GM18861 (cell line): ENCODE results near the gene CNDP2.
"Not testable (repeated sequence)": the region's sequence is repeated elsewhere in the genome, so short reads cannot be mapped to it uniquely, and the experiment has no call there.

Experiments used
- ATAC-seq: cut with Tn5 transposase; IDR thresholded peaks from one replicate; pipeline ENCODE4 v1.9.1; 2021; ENCODE audit not compliant: unreplicated experiment

Gene CNDP2

GRCh38 chr18:74563999-74564398 lies 67.8 kb downstream of the CNDP2 start:
- ATAC-seq: no peak

GRCh38 chr18:74565164-74565563 lies 69.0 kb downstream of the CNDP2 start:
- ATAC-seq: not testable (repeated sequence)

GRCh38 chr18:74565993-74566392 lies 69.8 kb downstream of the CNDP2 start:
- not testable (repeated sequence) for ATAC-seq

GRCh38 chr18:74567822-74568221 lies 71.7 kb downstream of the CNDP2 start:
- no peak for ATAC-seq

- no peak for ATAC-seq
These were observed 73.2 kb downstream of the CNDP2 start for GRCh38 chr18:74569401-74569800.

- ATAC-seq: no peak
These were observed 74.1 kb downstream of the CNDP2 start for GRCh38 chr18:74570266-74570665.

- no peak for ATAC-seq
These were observed 75.9 kb downstream of the CNDP2 start for GRCh38 chr18:74571895-74572680.

- no peak for ATAC-seq
These were observed 76.9 kb downstream of the CNDP2 start for GRCh38 chr18:74573053-74573452.
